Measurements from ENCODE around the gene TMEM79.

GRCh38 chr1:156279837-156280236 lies 4.3 kb upstream of the TMEM79 start:
- TF ChIP-seq CTCF (conservative IDR thresholded peaks at IDR 0.05; ENCODE audit: low read depth in 2 of 2) (no peak), ZNF114 (CRISPR knock-in tag; IDR thresholded peaks at IDR 0.05) (no peak), EZH2phosphoT487 (IDR thresholded peaks at IDR 0.05; ENCODE audit: unreplicated experiment) (no peak), EZH2 (IDR thresholded peaks at IDR 0.05; ENCODE audit: low read depth, unreplicated experiment) (no peak), STAT1 (IDR thresholded peaks at IDR 0.05; ENCODE audit: unreplicated experiment) (no peak), POLR2AphosphoS5 (IDR thresholded peaks at IDR 0.05; ENCODE audit: low read depth) (no peak), REST (IDR thresholded peaks at IDR 0.05; ENCODE audit: unreplicated experiment) (no peak), JUNB (IDR thresholded peaks at IDR 0.05; ENCODE audit: unreplicated experiment) (no peak)
- TF ChIP-seq, protein P1, sequence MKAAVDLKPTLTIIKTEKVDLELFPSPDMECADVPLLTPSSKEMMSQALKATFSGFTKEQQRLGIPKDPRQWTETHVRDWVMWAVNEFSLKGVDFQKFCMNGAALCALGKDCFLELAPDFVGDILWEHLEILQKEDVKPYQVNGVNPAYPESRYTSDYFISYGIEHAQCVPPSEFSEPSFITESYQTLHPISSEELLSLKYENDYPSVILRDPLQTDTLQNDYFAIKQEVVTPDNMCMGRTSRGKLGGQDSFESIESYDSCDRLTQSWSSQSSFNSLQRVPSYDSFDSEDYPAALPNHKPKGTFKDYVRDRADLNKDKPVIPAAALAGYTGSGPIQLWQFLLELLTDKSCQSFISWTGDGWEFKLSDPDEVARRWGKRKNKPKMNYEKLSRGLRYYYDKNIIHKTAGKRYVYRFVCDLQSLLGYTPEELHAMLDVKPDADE (IDR thresholded peaks at IDR 0.05) = no peak

All from GM23338 (cell line).